ENCODE results near the gene RERE.
"Not testable (repeated sequence)": the region's sequence is repeated elsewhere in the genome, so short reads cannot be mapped to it uniquely, and the experiment has no call there.

Gene RERE

GRCh38 chr1:8841395-8841794, 24.0 kb upstream of the RERE start:
- no peak for TF ChIP-seq CTCF (conservative IDR thresholded peaks at IDR 0.05; ENCODE audit: control insufficient read depth, insufficient read depth, low read depth, low read length)
- DNase-seq (ENCODE audit: low read depth) = no peak
- no peak overlapping the region for H3K4me3 ChIP-seq (ENCODE audit: control insufficient read depth, low read depth, low read length)

- no peak for TF ChIP-seq CTCF (conservative IDR thresholded peaks at IDR 0.05; ENCODE audit: control insufficient read depth, insufficient read depth, low read depth, low read length)
- no peak for DNase-seq (ENCODE audit: low read depth)
- no peak overlapping the region for H3K4me3 ChIP-seq (ENCODE audit: control insufficient read depth, low read depth, low read length)
These were observed 22.6 kb upstream of the RERE start for GRCh38 chr1:8839990-8840389.

- H3K4me3 ChIP-seq (ENCODE audit: control insufficient read depth, low read depth, low read length) = no peak overlapping the region
- no peak for TF ChIP-seq CTCF (conservative IDR thresholded peaks at IDR 0.05; ENCODE audit: control insufficient read depth, insufficient read depth, low read depth, low read length)
- no peak for DNase-seq (ENCODE audit: low read depth)
These were observed 18.7 kb upstream of the RERE start for GRCh38 chr1:8835941-8836643.

- TF ChIP-seq CTCF (conservative IDR thresholded peaks at IDR 0.05; ENCODE audit: control insufficient read depth, insufficient read depth, low read depth, low read length) = peak; percentile 41
- H3K4me3 ChIP-seq (ENCODE audit: control insufficient read depth, low read depth, low read length) = no peak overlapping the region
- DNase-seq (ENCODE audit: low read depth) = no peak
These were observed 13.9 kb upstream of the RERE start for GRCh38 chr1:8831340-8831739.

GRCh38 chr1:8830732-8831131, 13.3 kb upstream of the RERE start:
- not testable (repeated sequence) for DNase-seq (ENCODE audit: low read depth); H3K4me3 ChIP-seq (ENCODE audit: control insufficient read depth, low read depth, low read length)

- H3K4me3 ChIP-seq (ENCODE audit: control insufficient read depth, low read depth, low read length) = no peak overlapping the region
- no peak for TF ChIP-seq CTCF (conservative IDR thresholded peaks at IDR 0.05; ENCODE audit: control insufficient read depth, insufficient read depth, low read depth, low read length)
- peak; percentile 92 for DNase-seq (ENCODE audit: low read depth)
These were observed 8.6 kb upstream of the RERE start for GRCh38 chr1:8825985-8826481.

GRCh38 chr1:8823295-8823664, 5.8 kb upstream of the RERE start:
- no peak overlapping the region for H3K4me3 ChIP-seq (ENCODE audit: control insufficient read depth, low read depth, low read length)
- no peak for DNase-seq (ENCODE audit: low read depth)
- TF ChIP-seq CTCF (conservative IDR thresholded peaks at IDR 0.05; ENCODE audit: control insufficient read depth, insufficient read depth, low read depth, low read length) = no peak
